Stimulated activated CD8-positive, alpha-beta memory T cell treated with anti-CD3 and anti-CD28 coated beads, Interleukin-7, amount 100 ng/mL, for 48 hours (primary cell): ENCODE data around the gene LRRC59.
"Not testable (repeated sequence)": the region's sequence is repeated elsewhere in the genome, so short reads cannot be mapped to it uniquely, and the experiment has no call there.

Source experiments
- DNase-seq, 2 donors: peaks; one replicate each; pipeline ENCODE4 v3.0.0-alpha.2; 2020; ENCODE audit warnings: low read depth in 1 of 2; ENCODE audit errors: extremely low read depth in 1 of 2

Gene LRRC59

DNA sequence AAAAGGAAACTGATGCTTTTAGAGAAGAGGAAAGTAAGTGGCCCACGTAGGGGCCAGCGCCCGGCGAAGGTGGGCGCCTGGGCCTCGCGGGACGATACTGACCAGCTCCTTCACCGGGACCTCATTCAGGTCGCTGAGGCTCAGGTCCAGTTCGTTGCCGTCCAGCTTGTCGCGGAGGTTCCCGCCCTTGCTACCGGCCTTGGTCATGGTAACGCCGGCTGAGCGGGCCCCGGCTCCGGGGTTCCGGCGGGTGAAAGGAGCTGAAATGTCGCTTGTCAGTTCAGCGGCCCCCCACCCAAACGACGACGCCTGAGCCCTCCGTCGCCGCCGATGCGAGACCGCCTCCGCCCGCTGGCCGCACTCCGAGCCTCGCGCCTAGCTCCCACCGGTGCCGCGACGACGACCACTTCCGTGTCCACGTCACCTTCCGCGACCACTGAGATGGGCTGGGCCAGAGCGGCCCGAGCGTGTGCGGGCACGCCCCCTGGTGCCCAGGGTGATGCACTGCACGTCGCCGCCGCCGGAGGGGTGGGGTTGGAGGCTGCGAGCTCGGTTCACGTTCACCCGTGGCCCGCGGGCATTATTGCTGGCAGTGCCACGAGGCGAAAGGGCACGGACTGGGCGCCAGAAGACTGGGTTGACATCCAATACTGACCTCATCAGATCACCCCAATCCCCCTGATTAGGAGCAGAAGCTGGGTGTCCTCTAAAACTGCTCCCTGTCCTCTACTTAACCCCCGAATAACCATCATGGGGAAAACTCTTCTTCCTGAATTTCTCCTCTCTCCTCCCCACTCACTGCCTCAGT, at the start of gene LRRC59:
Gene LRRC59 (minus strand): TSS at position 413 of the 808 bp plus-strand sequence. CDS start 206 bp downstream, at position 207.
- DNase-seq = peak; percentile 78 to 83

DNA sequence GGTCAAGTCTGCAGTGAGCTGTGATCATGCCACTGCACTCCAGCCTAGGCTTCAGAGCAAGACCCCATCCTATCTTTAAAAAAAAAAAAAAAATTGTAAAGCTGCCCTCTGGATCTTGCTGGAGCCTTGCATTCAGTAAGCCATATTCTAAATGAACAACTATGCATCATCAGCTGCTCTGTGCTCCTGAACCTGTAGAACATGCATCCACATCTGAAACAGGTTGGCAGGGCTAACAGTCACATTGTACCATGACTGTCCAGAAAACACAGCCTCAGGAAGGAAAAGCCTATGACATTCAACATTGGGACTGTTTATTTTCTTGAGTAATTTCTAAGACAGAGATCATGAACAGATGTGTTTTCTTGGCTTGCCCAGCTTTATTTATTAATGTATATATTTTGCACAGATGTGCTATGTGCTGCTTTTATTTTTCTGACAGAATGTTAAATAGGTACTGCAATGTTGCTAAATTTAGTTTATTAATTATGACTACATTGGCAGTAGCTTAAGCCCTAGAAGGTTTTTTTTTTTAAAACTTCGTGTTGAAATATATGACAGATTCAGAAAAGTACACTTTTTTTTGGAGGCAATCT, 48.5 kb upstream of the LRRC59 start:
- DNase-seq = no peak

DNA sequence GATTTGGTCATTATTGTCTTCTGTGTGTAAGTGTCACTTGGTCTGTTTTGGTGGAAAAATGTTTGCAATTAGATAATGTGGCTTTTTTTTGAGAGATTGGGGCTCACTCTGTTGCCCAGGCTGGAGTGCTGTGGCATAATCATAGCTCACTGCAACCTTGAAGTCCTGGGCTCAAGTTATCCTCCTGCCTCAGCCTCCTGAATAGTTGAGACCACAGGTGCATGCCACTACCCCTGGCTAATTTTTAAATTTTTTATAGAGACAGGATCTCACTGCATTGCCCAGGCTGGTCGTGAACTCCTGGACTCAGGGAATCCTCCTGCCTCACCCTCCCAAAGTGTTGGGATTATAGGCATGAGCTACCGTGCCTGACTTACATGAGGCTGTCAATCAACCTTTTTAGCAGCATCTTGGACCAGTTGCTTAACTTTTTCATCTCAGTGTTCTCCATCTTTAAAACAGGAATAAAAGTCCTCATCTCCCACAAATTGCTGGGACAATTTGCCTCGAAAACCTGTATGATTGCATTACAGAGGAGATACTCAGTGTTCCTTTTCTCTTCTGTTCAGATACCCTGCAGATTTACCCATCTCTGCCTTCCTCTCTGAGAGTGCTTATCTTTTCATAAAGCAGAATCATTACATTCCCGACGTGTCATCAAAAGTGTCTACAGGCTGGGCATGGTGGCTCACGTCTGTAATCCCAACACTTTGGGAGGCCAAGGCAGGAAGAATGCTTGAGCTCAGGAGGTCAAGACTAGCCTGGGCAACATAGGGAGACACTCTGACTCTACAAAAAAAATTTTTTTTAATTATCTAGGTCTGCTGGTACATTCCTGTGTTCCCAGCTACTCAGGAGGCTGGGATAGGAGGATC, 47.8 kb upstream of the LRRC59 start:
- no peak for DNase-seq

DNA sequence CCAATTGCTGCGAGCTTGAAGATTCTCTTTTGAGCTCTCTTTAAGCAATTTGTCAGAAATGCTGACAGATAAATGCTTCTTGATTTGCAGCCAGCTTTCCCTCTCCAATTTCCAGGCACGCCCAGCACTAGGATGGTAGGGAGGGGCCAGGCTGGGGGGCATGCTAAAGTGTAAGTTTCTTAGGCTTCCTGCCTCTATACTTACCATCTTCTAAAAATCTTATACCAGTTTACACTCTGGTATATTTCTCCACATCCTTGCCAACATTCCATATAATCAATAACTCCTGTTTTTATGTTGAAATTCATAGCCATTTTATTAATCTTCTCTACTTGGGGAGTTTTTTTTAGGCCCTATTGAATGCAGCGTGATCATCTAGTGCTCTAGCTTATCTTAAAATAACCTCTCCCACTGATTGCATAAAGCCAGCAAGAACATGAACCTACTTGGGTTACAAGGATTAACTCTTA, 46.2 kb upstream of the LRRC59 start:
- no peak for DNase-seq

DNA sequence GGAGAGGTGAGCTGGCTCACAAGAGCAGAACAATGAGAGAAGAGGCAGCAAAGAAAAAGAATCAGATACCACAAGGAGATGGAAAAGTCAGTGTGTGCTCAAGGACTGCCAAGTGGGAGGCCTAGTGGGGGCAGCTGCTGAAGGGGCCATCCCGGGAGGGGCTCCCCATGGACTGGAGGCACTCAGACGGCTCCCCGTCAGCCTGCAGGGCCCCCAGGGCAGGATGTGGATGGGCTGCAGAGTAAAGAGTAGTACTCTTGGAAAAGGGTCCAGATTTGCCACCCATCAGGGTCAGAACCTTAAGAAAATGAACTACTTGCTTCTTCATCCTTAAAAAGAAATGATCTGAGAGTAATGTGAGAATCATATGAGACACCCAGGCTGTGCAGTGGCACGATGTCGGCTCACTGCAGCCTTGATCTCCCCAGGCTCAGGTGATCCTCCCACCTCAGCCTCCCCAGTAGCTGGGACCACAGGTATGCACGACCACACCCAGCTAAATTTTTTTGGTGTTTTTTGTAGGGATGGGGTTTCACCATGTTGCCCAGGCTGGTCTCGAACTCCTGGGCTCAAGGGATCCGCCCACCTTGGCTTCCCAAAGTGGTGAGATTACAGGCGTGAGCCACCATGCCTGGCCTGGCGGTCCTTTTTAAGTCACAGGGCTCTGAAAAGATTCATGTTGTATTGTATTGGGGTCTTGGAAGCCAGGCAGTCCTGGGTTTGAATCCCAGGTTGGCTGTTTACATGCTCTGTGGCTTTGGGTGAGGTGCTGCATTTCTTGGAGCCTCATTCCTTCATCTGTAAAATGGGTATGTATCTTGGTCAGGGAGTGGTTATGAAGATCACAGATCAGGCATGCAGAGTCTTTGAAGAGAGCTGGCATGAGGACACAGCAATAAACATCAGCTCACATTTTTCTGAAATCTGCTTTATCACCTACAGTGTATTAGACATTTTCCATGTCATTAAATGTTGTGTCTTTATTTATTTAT, 43.8 kb upstream of the LRRC59 start:
- no peak for DNase-seq

DNA sequence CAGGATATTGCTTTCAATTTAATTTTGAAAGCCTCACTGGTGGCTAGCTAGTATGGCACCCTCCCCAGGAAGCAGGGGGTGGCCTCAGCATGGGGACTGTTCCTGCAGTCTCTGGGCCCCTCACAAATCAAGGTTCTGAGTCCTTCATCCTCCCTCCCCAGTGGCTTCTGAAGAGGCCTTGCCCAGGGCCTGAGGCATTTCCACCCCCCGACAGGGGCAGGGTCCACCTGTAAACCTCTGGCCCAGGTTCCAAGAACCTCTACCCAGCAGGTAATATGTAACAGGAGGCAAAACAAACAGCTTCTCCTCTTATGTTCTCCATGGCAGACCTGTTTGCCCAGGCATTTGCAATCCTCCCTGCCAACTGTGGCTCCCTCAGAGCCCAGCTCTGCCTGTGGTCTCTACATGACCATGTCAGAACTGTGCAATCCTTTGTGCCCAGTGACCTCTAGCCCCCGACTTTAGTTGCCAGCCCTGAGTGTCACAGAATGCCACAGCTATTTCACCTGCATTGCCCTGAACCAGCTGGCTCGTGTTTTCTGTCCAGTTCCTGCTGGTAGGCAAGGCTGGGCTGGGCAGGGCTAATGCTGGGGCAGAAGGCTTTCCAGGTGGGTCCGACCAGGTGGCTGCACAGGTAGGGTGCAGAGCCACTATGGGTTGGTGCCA, 43.0 kb upstream of the LRRC59 start:
- DNase-seq = no peak

- no peak for DNase-seq
Measured at GRCh38 chr17:50439008-50439407, 41.7 kb upstream of the LRRC59 start.

DNA sequence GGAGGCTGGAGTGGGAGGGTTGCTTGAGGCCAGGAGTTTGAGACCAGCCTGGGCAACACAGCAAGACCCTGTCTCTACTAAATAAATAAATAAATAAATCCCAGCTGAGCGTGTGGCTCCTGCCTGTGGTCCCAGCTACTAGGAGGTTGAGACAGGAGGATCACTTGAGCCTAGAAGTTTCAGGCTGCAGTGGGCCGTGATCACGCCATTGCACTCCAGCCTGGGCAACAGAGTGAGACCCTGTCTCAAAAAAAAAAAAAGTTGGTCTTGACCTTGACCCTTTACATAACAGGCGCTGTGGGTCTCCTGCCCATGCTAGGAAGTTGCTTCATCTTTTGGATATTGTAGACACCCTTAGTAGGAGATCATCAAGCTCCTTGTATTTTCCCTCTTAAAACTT, 40.1 kb upstream of the LRRC59 start:
- DNase-seq = no peak

GRCh38 chr17:50432125-50432762, 34.9 kb upstream of the LRRC59 start:
- DNase-seq = no peak

DNA sequence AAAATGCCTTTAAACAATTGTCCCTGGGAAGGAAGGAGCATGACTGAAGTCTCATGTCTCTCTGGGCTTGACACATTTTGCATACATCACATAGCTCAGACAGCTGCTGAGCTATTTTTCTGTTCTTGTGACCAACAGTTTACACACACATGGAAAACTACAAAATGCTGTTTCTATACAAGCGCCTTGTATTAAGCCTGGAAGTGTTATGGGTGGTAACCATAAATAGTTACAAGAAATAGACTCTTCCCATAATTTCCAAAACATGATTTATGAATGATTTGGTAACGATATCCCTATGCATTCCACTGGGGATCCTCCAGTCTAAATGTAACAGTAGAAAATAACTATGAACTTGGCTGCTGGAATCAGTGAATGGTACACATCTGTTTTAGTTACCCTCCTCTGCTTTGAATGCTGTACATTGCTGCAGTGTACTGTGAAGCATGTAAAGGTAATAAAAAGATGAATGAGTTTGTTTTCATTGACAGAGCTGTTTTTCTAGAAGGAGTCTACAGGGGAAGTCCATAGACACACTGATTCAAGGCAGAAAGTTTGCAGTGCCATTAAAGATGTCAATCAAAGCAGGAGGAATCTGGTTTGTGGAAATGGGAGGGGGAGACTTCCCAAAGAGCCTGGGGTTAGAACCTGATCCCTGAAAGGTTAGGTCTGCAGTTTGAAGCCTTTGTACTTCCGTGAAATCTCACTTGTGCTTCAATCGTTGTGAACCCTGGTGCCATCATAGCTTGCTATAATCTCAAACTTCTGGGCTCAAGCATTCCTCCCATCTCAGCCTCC, 33.7 kb upstream of the LRRC59 start:
- DNase-seq = no peak

- DNase-seq = no peak
Measured at GRCh38 chr17:50429793-50430192, 32.5 kb upstream of the LRRC59 start.

DNA sequence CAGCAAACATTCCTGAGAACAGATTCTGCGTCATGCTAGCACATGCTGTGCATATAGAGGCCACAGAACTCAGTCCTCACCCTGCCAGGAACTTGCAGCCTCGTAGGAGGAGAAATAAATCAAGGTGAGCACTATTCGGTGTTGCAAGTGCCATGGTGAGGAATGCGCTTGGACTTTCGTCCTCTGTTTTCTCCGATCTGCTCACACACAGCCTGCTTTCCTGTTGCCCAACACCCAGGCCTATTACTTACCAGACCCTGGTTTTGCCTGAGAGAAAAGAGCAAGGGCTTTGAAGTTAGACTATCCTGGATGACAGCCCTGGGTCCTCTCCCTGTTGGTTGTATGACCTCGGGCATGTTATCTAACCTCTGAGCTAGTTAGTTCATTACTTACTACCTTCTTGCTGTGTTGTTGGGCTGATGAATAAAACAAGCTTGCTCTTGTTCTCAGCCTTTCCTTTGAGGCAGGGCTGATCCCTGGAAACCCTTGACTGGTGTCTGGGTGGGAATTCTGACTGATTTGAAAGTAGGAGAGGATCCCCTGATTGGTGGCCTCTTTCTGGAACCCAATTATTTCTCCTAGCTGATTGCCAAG, 31.6 kb upstream of the LRRC59 start:
- DNase-seq = no peak

DNA sequence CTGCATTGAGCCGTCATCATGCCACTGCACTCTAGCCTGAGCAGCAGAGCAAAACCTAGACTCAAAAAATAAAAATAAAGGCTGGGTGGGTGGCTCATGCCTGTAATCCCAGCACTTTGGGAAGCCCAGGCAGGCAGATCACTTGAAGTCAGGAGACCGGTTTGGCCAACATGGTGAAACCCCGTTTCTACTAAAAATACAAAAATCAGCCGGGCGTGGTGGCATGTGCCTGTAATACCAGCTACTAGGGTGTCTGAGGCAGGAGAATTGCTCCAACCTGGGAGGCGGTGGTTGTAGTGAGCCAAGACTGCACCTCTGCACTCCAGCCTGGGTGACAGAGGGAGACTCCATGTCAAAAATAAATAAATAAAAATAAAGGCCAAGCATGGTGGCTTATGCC, 30.8 kb upstream of the LRRC59 start:
- not testable (repeated sequence) for DNase-seq

DNA sequence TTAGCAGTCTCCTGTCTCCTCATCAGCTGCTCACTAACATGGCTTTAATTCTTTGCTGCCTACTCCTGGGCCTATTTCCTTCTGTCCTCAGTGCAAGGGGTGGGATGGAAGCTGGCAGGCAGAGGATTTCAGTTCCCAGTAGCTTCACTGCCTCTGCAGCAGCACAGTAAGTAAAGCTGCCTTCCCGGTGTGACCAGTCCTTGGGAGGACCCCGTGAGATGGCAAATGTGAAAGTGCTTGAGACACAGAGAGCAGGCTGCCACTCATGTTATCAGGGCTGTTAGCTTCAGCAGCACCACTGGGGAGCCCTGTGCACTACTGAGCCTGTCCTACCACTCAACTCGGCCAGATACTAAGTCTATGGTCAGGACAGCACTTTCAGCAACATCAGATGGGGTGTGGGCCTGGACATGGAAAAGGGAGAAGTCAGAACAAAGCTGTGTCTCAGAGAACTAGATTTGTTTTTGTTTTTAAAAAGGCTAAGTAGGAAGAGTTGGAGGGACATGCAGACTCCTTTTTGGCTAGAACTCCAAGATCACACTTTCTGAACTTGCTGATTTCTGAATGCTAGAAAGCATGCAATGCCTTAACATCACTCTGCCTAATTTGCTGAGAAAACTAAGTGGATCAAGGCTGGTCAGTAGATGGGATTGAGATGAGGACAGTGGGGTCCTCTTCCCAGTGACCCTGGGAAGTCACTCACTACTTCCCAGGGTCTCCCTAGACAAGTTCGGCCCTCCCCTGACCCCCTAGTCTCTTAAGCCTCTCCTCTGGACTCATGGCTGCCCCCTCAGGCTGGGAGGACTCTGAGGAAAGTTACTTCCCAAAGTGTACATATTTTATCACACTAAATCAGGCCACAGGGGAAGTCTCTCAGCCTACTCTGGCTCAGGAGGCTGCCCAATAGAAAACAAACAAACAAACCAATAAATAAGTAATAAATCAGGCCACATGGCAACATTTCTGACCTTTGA, 29.8 kb upstream of the LRRC59 start:
- DNase-seq = no peak

- DNase-seq = no peak
Measured at GRCh38 chr17:50426472-50426782, 29.1 kb upstream of the LRRC59 start.

GRCh38 chr17:50425682-50426471, 28.6 kb upstream of the LRRC59 start, which contains the start of gene ACSF2:
ACSF2 (plus strand) TSS chr17:50426218; CDS start chr17:50426262, 44 bp downstream.
- DNase-seq = peak; percentile 32 to 54
